Natural killer cell (primary cell): Measurements from ENCODE around the gene STARD13. TPM values are rescaled to one million over a fixed set of nuclear protein-coding genes. Genes with fewer than 3 reads are reported as not detected.

Experiments used
- ATAC-seq, 3 donors: fragments of 150-1000 bp in 2 of 3; fragments of 200-7000 bp in 1 of 3; cut with Tn5 transposase; 1 replicate in 1 of 3; 2 replicates in 2 of 3; pipeline ENCODE4 v1.10.0; 2021; ENCODE audit warnings: mild to moderate bottlenecking in 2 of 3, moderate library complexity in 2 of 3
- DNase-seq, 2 donors: peaks; one replicate each; pipeline versions ENCODE4 v3.0.0 to v3.0.0-alpha.2; 2013 to 2021; ENCODE audit warnings: mixed read lengths in 1 of 2
- H3K27ac ChIP-seq: one replicate; pipeline ENCODE4 v1.5.1; 2013; ENCODE audit warnings: mild to moderate bottlenecking, low read length
- H3K27me3 ChIP-seq: one replicate; pipeline ENCODE4 v1.6.1; 2013; ENCODE audit warnings: low read length; ENCODE audit not compliant: control insufficient read depth, insufficient read depth
- H3K36me3 ChIP-seq: one replicate; pipeline ENCODE4 v1.6.1; 2013; ENCODE audit warnings: low read length; ENCODE audit not compliant: control insufficient read depth, insufficient read depth
- H3K4me1 ChIP-seq: one replicate; pipeline ENCODE4 v1.6.1; 2013; ENCODE audit warnings: low read length; ENCODE audit not compliant: control insufficient read depth, insufficient read depth
- H3K4me3 ChIP-seq: one replicate; pipeline ENCODE4 v1.5.1; 2013; ENCODE audit warnings: low read length
- H3K9me3 ChIP-seq: one replicate; pipeline ENCODE4 v1.6.1; 2013; ENCODE audit warnings: low read length; ENCODE audit not compliant: control insufficient read depth, insufficient read depth
- H3K27ac Mint-ChIP-seq, 2 donors: one replicate each; pipeline ENCODE4 v1.8.0; 2022; ENCODE audit warnings: mild to moderate bottlenecking in 2 of 2, mixed read lengths in 2 of 2, moderate library complexity in 1 of 2
- H3K27me3 Mint-ChIP-seq, 2 donors: one replicate each; pipeline ENCODE4 v1.8.0; 2022; ENCODE audit warnings: low read depth in 2 of 2, mixed read lengths in 2 of 2
- H3K36me3 Mint-ChIP-seq: one replicate; pipeline ENCODE4 v1.8.0; 2022; ENCODE audit warnings: mixed read lengths
- H3K4me1 Mint-ChIP-seq, 2 donors: one replicate each; pipeline ENCODE4 v1.8.0; 2022; ENCODE audit warnings: mixed read lengths in 2 of 2
- H3K4me3 Mint-ChIP-seq: one replicate; pipeline ENCODE4 v1.8.0; 2022; ENCODE audit warnings: mild to moderate bottlenecking, moderate library complexity, mixed read lengths
- H3K9me3 Mint-ChIP-seq, 2 donors: one replicate each; pipeline ENCODE4 v1.8.0; 2022; ENCODE audit warnings: mixed read lengths in 2 of 2
- WGBS: methylation state at CpG from one replicate; pipeline ENCODE4 v1.1.7; 2013; ENCODE audit warnings: missing lambda C conversion rate; ENCODE audit not compliant: insufficient coverage; 5-methylcytosine and 5-hydroxymethylcytosine counted together
- intact Hi-C: fragments of 100-400 bp; cut with micrococcal nuclease; formaldehyde crosslinking; loops from one replicate; pipeline ENCODE4 v1.14.2; 2022
- total RNA-seq, 4 donors: library from RNA; stranded (reverse); fragments of 120-200 nt in 1 of 4; gene quantifications; one replicate each; pipeline versions ENCODE4 v1.2.3 to v1.2.4, GENCODE V29; 2013 to 2022
- TF ChIP-seq, protein P1 (sequence below): fragments of 200-600 bp; IDR thresholded peaks from one replicate; pipeline ENCODE4 v1.8.0; 2022; ENCODE audit warnings: antibody characterized with exemption

Gene STARD13
- total RNA-seq, 3 donors from 2014 or later (not counting 1 experiment from before 2014, with no cell fraction given), result not detected

DNA sequence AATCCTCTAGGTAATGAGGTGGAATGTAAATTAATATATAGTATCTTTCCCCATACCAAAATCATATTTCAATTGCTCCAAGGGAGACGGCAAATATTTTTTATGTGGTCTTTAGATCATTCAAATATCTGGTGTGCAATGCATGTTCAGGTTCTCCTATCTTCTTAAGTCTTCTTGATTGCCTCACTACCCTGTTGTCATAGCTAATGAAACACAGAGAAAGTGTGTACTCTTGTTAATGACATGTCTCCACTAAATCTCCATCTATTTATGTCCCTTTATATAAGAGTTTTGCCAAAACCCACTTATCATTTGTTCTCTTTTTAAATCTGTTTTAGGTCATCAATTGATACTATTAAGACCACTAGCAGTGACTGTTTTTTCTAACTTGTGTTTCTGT is 6.6 kb downstream of the STARD13 start:
- no peak for DNase-seq
- Mint-ChIP-seq H3K4me3 (no peak overlapping the region), H3K27me3 (peaks cover 0 to 3% of the 10 kb centered on the region in 2 donors), H3K36me3 (no peaks in the 10 kb centered on the region), H3K9me3 (peaks cover 0 to 3% of the 10 kb centered on the region in 2 donors), H3K4me1 (no peaks in the 10 kb centered on the region), H3K27ac (no peak overlapping the region)
- H3K4me1 ChIP-seq, result no peaks in the 10 kb centered on the region
- no peaks in the 10 kb centered on the region for H3K36me3 ChIP-seq
- WGBS, result no CpG with 5 or more reads among the region's 1 CpG
- no peak for ATAC-seq
- TF ChIP-seq, protein P1, sequence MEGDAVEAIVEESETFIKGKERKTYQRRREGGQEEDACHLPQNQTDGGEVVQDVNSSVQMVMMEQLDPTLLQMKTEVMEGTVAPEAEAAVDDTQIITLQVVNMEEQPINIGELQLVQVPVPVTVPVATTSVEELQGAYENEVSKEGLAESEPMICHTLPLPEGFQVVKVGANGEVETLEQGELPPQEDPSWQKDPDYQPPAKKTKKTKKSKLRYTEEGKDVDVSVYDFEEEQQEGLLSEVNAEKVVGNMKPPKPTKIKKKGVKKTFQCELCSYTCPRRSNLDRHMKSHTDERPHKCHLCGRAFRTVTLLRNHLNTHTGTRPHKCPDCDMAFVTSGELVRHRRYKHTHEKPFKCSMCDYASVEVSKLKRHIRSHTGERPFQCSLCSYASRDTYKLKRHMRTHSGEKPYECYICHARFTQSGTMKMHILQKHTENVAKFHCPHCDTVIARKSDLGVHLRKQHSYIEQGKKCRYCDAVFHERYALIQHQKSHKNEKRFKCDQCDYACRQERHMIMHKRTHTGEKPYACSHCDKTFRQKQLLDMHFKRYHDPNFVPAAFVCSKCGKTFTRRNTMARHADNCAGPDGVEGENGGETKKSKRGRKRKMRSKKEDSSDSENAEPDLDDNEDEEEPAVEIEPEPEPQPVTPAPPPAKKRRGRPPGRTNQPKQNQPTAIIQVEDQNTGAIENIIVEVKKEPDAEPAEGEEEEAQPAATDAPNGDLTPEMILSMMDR, result no peak
- no peak overlapping the region for H3K4me3 ChIP-seq
- intact Hi-C loops, result no loop called here
- no peak overlapping the region for H3K27ac ChIP-seq
- H3K9me3 ChIP-seq, result no peaks in the 10 kb centered on the region
- H3K27me3 ChIP-seq, result no peaks in the 10 kb centered on the region

DNA sequence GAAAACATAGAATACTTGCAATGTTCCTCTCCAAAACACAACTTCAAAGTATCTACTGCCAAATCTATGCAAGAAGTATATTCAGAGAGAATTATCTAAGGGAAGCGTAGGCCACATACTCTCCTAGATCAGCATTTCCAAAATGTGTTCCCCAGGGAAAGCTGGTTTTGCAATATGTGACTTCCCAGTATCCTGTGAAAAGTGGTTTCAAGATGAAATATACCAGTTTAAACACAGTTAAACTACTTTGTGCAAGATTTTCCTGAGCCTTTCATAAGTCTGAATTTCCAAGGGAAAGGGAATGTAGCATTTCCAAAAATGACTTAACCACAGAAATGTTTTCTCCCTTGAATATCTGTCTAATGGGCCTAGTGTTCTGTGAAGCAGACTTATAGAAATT is 7.6 kb downstream of the STARD13 start:
- peaks cover 0 to 3% of the 10 kb centered on the region in 2 donors for H3K9me3 Mint-ChIP-seq
- Histone ChIP-seq H3K4me3 (no peak overlapping the region), H3K27me3 (no peaks in the 10 kb centered on the region), H3K4me1 (no peaks in the 10 kb centered on the region), H3K27ac (no peak overlapping the region), H3K36me3 (no peaks in the 10 kb centered on the region), H3K9me3 (no peaks in the 10 kb centered on the region)
- H3K4me3 Mint-ChIP-seq, result no peak overlapping the region
- no peaks in the 10 kb centered on the region for H3K36me3 Mint-ChIP-seq
- WGBS, result 100% methylated on average over 1 of the region's 1 CpG
- no peak overlapping the region for H3K27ac Mint-ChIP-seq
- TF ChIP-seq, protein P1, result no peak
- intact Hi-C loops, result no loop called here
- ATAC-seq, result no peak
- peaks cover 0 to 3% of the 10 kb centered on the region in 2 donors for H3K27me3 Mint-ChIP-seq
- H3K4me1 Mint-ChIP-seq, result no peaks in the 10 kb centered on the region
- no peak for DNase-seq

DNA sequence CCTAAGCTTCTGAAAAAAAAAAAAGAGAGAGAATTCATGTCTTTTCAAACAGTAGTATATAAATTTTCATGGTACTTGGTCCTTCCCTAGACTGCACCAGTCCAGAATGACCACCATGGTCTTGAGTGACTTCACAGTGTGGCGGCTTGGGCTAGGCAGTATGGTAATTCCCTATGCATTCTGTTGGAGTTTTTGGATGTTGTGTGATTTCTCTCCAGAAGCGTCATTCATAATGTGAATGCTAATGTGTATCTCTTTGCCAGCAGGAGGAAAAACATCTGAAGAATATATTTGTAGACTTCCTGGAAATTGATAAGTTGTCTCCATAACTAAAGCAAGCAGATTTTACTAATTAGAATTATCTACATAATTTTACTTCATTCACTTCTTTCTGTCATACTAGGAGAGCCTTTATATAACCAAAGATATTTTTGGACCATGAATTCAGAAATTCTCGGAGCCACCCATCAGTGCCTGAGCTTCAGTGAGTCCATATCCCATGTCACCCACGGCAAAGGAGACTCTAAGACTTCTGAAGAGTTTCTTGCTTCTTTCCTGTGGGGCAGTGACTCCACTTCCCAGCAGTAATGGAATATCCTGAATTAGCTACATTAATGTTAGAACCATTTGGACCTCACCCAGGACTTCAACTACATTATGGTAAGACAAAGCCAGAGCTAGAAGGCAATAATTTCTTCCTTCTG is 8.4 kb downstream of the STARD13 start:
- Mint-ChIP-seq H3K4me1 (no peaks in the 10 kb centered on the region), H3K27ac (no peak overlapping the region), H3K4me3 (no peak overlapping the region), H3K27me3 (peaks cover 0 to 3% of the 10 kb centered on the region in 2 donors), H3K9me3 (peaks cover 0 to 3% of the 10 kb centered on the region in 2 donors), H3K36me3 (no peaks in the 10 kb centered on the region)
- 92% methylated on average over 4 of the region's 4 CpGs for WGBS
- Histone ChIP-seq H3K27me3 (no peaks in the 10 kb centered on the region), H3K9me3 (no peaks in the 10 kb centered on the region), H3K4me1 (no peaks in the 10 kb centered on the region), H3K27ac (no peak overlapping the region), H3K36me3 (no peaks in the 10 kb centered on the region), H3K4me3 (no peak overlapping the region)
- DNase-seq (no peak), ATAC-seq (no peak)
- TF ChIP-seq, protein P1, result no peak
- intact Hi-C loops, result no loop called here

DNA sequence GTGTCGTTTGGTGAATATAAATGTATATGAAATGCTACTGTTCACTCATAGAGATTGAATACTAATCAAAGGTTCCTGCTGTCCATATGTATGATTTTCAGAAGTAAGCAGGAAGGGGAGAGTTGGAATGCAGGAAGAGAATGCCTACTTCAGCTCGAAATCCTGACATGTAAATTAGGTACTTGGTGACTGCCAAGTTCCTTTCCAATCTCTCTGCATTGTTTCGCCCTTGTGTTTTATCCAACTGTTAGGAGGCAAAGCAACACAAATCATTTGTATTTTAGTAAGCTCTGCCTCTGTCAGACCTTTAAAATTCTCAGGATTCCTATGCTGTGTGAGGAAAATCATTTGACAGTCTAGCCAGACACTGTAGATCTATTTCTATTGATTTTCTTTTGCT is 9.0 kb downstream of the STARD13 start:
- ATAC-seq, result no peak
- H3K27ac Mint-ChIP-seq, result no peak overlapping the region
- peaks cover 0 to 3% of the 10 kb centered on the region in 2 donors for H3K27me3 Mint-ChIP-seq
- H3K4me1 Mint-ChIP-seq, result no peaks in the 10 kb centered on the region
- Histone ChIP-seq H3K27me3 (no peaks in the 10 kb centered on the region), H3K4me1 (no peaks in the 10 kb centered on the region), H3K9me3 (no peaks in the 10 kb centered on the region), H3K36me3 (no peaks in the 10 kb centered on the region), H3K27ac (no peak overlapping the region), H3K4me3 (no peak overlapping the region)
- H3K9me3 Mint-ChIP-seq, result peaks cover 0 to 3% of the 10 kb centered on the region in 2 donors
- DNase-seq, result no peak
- WGBS, result 79% methylated on average over 2 of the region's 3 CpGs
- TF ChIP-seq, protein P1, result no peak
- no peak overlapping the region for H3K4me3 Mint-ChIP-seq
- no peaks in the 10 kb centered on the region for H3K36me3 Mint-ChIP-seq
- intact Hi-C loops, result no loop called here
